Lower lobe of right lung (tissue), 2 donors: ENCODE results near the gene CSMD2. TPM values are rescaled to one million over a fixed set of nuclear protein-coding genes. Genes with fewer than 3 reads are reported as not detected.

Source experiments
- ATAC-seq, 2 donors: fragments of 200-7000 bp; cut with Tn5 transposase; one replicate each; pipeline ENCODE4 v1.9.1; 2020 to 2022; ENCODE audit warnings: mild to moderate bottlenecking in 2 of 2, moderate library complexity in 2 of 2
- DNase-seq: peaks from one replicate; pipeline ENCODE4 v3.0.0-alpha.2; 2020
- H3K27ac ChIP-seq: fragments of 200-600 bp; one replicate; pipeline ENCODE4 v1.8.0; 2022
- H3K27me3 ChIP-seq: fragments of 200-600 bp; one replicate; pipeline ENCODE4 v1.8.0; 2022; ENCODE audit warnings: low read depth
- H3K36me3 ChIP-seq: fragments of 200-600 bp; one replicate; pipeline ENCODE4 v1.8.0; 2022; ENCODE audit warnings: mild to moderate bottlenecking
- H3K4me1 ChIP-seq: fragments of 200-600 bp; one replicate; pipeline ENCODE4 v1.8.0; 2022
- H3K4me3 ChIP-seq: fragments of 200-600 bp; one replicate; pipeline ENCODE4 v1.8.0; 2022; ENCODE audit warnings: mild to moderate bottlenecking
- H3K9me3 ChIP-seq: fragments of 200-600 bp; one replicate; pipeline ENCODE4 v1.8.0; 2022
- CTCF ChIP-seq: fragments of 200-600 bp; IDR thresholded peaks from one replicate; pipeline ENCODE4 v1.8.0; 2022; ENCODE audit warnings: antibody characterized with exemption, mild to moderate bottlenecking
- intact Hi-C: fragments of 100-400 bp; cut with DNase I; formaldehyde crosslinking; loops from one replicate; pipeline ENCODE4 v1.11.0; 2022
- total RNA-seq: library from RNA; stranded (reverse); fragmentation: NEBNext Ultra II Directional; extraction: Animal tissue kit (Norgen Biotek cat#: 25700); gene quantifications from one replicate; pipeline ENCODE4 v1.2.1, GENCODE V29; 2021
- donor health status: DM: no; HTN: yes; CAD: no; lungs with severe emphysema.

The CSMD2 gene
- total RNA-seq, 1 donor from 2014 or later: 1.1 TPM

DNA sequence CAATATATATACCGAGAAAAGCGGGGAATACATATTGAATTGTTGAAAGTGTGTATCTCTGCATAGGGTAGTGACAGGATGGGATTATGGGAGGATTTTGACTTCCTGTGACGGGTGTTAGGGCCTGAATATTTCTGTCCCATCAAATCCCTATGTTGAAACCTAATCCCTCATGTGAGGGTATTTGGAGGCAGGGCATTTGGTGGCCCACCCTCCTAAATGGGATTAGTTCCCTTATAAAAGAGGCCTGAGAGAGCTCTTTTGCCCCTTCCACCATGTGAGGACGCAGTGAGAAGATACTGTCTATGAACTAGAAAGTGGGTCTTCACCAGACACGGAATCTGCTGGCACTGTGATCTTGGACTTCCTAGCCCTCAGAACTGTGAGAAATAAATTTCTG lies 555.3 kb downstream of the CSMD2 start:
- no peak for TF ChIP-seq CTCF
- peaks cover 5% of the 10 kb centered on the region for H3K27me3 ChIP-seq
- H3K9me3 ChIP-seq: no peaks in the 10 kb centered on the region
- no peak overlapping the region for H3K27ac ChIP-seq
- H3K4me1 ChIP-seq: no peaks in the 10 kb centered on the region
- H3K4me3 ChIP-seq: no peak overlapping the region
- ATAC-seq (no peak), DNase-seq (no peak)
- no peaks in the 10 kb centered on the region for H3K36me3 ChIP-seq
- intact Hi-C loops: no loop called here

DNA sequence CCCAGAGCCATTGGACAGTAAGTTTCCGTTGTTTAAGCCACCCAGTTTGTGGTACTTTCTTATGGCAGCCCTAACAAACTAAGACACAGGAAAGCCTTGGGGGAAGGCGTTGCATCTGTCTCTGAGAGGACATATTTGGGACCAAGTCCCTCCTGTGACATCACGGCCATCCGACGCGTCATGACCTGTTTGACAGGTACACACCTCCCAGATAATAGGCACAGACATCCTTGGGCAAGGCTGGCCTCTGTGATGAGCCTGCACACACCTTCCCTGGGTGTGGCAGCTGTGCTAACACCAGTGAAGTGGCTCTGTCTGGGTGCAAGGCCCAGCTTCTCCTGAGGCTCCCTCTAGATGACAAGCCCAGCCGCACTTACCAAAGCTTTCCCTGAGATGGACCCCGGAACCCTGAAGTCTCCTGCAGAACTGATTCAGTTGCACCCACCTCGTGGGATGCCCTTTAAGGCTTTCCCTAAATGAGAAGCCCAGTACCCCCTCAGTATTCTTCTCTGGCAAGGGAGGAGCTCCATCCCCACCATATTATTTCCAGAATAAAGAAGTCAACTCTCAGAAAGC lies 556.1 kb downstream of the CSMD2 start:
- no peaks in the 10 kb centered on the region for H3K36me3 ChIP-seq
- TF ChIP-seq CTCF: no peak
- DNase-seq: no peak
- peaks cover 4% of the 10 kb centered on the region for H3K27me3 ChIP-seq
- intact Hi-C loops: no loop called here
- no peaks in the 10 kb centered on the region for H3K4me1 ChIP-seq
- no peaks in the 10 kb centered on the region for H3K9me3 ChIP-seq
- no peak for ATAC-seq
- H3K27ac ChIP-seq: no peak overlapping the region
- no peak overlapping the region for H3K4me3 ChIP-seq

- DNase-seq (no peak), ATAC-seq (no peak)
- no peak for TF ChIP-seq CTCF
- Histone ChIP-seq H3K27ac (no peak overlapping the region), H3K4me3 (no peak overlapping the region), H3K36me3 (no peaks in the 10 kb centered on the region), H3K4me1 (no peaks in the 10 kb centered on the region), H3K27me3 (no peaks in the 10 kb centered on the region), H3K9me3 (no peaks in the 10 kb centered on the region)
- intact Hi-C loops: no loop called here
Measured at GRCh38 chr1:33607444-33608005, 557.5 kb downstream of the CSMD2 start.

DNA sequence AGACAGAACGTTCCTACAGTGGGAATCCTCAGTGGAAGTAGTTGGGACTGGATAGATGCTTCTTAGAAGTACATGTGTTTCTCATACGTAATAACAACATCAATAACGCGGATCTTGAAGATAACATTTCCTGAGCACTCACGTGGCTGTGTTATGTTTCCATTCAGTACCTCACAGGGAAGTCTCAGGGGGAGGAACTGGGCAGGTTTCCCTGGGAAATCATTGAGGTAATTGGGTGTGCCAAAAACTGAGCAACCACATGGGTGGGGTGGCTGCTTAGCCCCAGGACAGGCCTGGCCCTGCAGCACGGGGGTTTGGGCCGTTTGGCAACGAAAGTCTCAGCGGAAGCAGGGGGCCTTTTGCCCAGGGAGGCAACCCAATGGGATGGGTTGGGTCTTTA lies 558.8 kb downstream of the CSMD2 start:
- ATAC-seq (no peak), DNase-seq (no peak)

DNA sequence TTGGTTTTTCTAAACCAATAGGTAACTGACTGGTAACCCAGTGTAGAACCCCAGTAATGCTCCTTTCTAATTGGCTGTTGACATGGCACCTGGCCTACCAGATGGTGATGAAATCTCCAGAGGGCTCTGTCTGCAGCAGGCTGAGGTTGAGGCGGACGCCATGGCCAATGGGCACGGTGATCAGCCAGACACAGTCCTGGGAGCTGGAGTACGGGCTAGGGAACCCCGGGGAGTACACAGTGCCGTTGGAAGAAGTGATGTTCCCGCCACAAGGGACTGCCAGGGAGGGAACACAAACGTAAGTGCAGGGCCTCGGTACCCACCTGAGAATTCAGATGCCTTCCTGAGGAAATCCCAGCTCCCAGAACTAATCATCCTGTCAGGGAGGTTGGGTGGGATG lies 562.8 kb downstream of the CSMD2 start:
- intact Hi-C loops: no loop called here

More for the DNA sequence above, 558.8 kb downstream of the CSMD2 start:
- Histone ChIP-seq H3K27me3 (no peaks in the 10 kb centered on the region), H3K36me3 (no peaks in the 10 kb centered on the region), H3K27ac (no peak overlapping the region), H3K4me3 (no peak overlapping the region), H3K4me1 (no peaks in the 10 kb centered on the region), H3K9me3 (no peaks in the 10 kb centered on the region)
- no peak for TF ChIP-seq CTCF
- intact Hi-C loops: no loop called here

More for the DNA sequence above, 562.8 kb downstream of the CSMD2 start:
- Histone ChIP-seq H3K36me3 (no peaks in the 10 kb centered on the region), H3K4me1 (no peaks in the 10 kb centered on the region), H3K4me3 (no peak overlapping the region), H3K27me3 (no peaks in the 10 kb centered on the region), H3K9me3 (no peaks in the 10 kb centered on the region), H3K27ac (no peak overlapping the region)
- ATAC-seq: no peak
- TF ChIP-seq CTCF: no peak
- no peak for DNase-seq
